ENCODE measurements around the gene VASP.
A peak's percentile ranks its signal among the peaks of the same experiment; 100 is the strongest.

The VASP gene

DNA sequence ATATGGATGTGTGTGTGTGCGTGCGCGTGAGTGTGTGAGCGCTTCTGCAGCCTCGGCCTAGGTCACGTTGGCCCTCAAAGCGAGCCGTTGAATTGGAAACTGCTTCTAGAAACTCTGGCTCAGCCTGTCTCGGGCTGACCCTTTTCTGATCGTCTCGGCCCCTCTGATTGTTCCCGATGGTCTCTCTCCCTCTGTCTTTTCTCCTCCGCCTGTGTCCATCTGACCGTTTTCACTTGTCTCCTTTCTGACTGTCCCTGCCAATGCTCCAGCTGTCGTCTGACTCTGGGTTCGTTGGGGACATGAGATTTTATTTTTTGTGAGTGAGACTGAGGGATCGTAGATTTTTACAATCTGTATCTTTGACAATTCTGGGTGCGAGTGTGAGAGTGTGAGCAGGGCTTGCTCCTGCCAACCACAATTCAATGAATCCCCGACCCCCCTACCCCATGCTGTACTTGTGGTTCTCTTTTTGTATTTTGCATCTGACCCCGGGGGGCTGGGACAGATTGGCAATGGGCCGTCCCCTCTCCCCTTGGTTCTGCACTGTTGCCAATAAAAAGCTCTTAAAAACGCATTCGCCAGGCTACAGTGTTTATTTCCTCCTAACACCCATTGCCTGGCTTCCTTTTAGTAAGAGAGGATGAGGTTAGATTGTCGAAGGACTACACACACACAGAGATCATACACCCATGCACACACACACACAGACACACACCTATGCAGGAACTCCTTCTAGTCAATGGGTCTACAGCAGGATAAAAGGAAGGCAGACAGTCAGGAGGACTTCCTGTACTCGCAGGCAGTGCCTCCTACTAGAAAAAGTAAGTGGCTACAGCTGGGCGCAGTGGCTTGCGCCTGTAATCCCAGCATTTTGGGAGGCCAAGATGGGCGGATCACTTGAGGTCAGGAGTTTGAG is 32.4 kb upstream of the VASP start:
- no peak for DNase-seq

DNA sequence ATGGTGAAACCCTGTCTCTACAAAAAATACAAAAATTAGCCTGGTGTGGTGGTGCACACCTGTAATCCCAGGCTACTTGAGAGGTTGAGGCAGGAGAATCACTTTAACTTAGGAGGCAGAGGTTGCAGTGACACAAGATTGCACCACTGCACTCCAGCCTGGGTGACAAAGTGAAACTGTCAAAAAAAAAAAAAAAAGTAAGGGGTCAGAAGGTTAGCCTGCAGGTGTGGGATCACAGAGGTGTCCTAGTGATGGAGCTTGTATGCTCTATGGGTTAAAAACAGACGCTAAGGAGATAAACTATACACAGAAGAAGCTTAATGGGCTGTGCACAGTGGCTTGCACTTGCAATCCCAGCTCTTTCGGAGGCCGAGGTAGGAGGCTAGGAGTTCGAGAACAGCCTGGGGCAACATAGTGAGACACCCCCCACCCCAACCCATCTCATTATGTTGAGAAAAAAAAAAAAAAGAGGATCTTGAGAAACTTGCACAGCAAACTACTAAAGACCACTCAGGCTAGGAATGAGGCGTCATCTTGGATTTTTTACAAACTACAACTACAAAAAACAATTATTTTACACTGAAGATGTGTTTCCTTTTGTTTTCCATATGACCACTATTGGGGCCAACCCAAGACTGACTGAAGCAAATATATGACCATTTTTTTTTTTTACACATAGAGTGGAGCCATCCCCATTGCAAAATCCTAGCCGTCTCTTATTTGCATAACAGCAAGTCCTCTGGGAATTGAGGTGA is 31.6 kb upstream of the VASP start:
- no peak for DNase-seq

GRCh38 chr19:45476304-45476703 is 31.0 kb upstream of the VASP start:
- DNase-seq: no peak

DNA sequence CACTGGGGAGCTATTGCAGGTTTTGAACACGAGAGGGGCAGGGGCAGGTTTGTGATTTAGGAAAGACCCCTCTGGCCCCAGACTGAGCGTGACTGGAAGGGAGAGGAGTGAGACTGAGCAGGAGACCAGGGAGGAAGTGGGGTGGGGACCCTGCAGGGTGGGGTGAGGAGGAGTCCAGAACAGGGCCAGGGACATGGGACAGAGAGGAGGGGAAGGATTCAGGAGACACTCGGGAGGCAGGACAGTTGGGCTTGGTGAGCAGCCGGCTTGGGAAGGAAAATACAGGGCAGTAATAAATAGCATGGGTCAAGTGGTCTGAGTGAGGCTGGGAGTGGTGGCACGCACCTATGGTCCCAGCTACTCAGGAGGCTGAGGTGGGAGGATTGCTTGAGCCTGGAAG is 30.1 kb upstream of the VASP start:
- DNase-seq: no peak

GRCh38 chr19:45477713-45478453 is 29.4 kb upstream of the VASP start:
- no peak for DNase-seq

DNA sequence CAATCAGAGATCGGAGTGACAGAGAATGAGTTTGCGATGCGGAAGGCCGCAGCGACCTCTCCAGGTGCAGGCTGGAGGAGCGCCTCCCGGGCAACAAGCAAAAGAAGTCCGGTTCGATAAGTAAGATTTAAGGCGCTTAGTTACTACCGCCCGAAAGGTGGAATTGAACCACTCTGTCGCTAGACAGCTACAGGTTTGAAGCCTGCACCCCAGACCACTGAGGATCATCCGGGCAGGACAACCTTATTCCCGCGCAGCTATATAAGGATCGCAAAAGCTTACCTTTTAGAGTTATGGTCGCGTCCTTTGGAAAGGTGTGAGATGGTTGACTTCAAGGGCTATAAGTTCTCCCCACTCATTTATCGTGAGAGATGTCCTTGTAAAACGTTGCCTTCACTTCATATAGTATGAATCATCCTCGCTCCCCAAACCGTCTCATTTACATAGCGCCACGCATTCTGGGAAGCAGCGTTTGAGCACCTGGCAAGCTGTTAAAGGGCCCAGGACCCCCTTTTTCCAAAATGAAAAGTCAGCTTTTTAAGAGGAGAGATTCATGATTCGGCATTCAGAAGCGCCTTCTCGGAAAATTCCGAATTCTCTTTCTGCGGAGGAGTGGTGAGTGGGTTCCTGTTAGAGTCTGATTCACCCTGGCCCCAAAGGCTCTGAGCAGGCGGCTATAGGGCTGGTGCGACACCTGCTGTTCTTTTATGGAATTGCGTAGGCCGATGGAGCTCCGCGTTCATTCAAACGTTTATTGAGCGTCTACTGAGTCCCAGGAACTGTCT is 28.6 kb upstream of the VASP start:
- peak; percentile 92 for DNase-seq

DNA sequence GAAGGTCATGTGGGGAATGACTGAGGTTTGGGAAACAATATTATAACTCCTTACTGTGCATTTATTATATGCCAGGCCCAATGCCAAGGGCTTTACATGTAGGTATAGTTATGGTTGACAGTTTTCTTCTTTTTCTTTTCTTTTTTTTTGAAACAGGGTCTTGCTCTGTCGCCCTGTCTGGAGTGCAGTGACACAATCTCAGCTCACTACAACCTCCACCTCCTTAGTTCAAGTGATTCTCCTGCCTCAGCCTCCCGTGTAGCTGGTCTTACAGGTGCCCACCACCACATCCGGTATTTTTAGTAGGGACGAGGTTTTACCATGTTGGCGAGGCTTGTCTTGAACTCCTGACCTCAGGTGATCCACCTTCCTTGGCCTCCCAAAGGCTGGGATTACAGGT is 24.2 kb upstream of the VASP start:
- no peak for DNase-seq

DNA sequence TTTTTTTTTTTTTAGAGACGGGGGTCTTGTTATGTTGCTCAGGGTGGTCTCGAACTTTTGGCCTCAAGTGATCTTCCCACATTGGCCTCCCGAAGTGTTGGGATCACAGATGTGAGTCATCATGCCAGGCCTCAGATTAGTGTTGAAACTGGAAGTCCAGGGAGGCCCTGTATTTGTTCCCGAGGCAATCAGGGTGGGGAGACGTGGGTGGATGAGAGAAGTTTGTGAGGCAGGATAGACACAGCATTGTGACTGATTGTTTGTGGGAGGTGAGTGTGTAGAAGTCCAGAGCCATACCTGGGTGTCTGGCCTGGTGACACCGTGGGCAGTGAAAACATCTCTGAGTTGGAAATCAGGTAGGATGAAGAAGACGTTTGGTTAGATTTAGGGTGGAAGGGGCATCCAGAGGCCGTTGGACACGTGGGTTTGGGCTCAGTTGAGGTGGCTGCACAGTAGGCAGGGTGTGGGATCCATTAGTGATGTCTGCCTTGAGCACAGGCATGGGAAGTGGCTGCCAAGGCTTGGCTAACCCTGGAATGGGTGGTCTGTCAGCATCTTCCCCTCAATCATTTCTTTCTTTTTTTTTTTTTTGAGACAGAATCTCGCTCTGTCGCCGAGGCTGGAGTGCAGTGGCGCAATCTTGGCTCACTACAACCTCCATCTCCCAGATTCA is 22.9 kb upstream of the VASP start:
- DNase-seq: peak; percentile 43

GRCh38 chr19:45485305-45486077 is 21.8 kb upstream of the VASP start:
- peak; percentile 94 for DNase-seq

DNA sequence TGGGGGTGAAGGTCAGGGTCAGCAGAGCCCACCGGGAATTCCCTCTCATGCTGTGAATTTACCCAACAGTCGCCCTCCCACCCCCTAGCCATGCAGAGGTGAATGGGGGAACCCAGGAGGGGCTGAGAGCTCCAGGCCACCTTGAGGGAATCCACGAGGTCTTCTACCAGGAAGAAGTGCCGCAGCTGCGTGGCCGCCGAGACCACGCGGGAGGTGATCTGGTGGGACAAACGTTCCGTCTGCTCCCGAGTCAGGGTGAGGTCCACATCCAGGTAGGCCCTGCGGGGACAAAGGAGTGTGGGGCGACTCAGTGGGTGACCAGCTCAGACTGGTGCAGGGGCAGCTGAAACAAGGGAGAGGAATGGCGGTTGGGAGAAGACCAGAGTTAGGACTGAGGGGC is 18.6 kb upstream of the VASP start:
- no peak for DNase-seq

GRCh38 chr19:45489216-45489855 is 17.9 kb upstream of the VASP start:
- no peak for DNase-seq

DNA sequence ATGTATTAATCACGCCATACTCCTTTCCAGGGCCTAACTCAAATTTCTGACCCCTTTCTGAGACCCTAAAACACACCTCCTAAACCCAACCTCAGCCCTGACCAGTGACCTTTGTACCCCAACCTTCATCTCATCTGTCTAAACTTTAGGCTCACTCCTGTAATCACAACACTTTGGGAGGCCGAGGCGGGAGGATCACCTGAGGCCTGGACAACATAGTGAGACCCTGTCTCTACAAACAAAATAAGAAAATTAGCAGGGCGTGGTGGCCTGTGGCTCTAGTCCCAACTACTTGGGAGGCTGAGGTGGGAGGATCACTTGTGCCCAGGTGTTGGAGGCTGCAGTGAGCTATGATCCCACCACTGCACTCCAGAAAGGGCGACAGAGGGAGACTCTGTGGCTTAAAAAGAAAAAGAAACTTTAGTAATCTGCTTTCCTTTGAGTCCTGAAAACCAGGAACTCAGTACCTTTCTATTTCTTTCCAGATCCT is 15.1 kb upstream of the VASP start:
- no peak for DNase-seq

- peak; percentile 81 for DNase-seq
Observed at GRCh38 chr19:45492627-45493470, 14.4 kb upstream of the VASP start.

GRCh38 chr19:45494261-45494916 is 12.9 kb upstream of the VASP start:
- DNase-seq: no peak

GRCh38 chr19:45495178-45495577 is 12.1 kb upstream of the VASP start:
- no peak for DNase-seq

DNA sequence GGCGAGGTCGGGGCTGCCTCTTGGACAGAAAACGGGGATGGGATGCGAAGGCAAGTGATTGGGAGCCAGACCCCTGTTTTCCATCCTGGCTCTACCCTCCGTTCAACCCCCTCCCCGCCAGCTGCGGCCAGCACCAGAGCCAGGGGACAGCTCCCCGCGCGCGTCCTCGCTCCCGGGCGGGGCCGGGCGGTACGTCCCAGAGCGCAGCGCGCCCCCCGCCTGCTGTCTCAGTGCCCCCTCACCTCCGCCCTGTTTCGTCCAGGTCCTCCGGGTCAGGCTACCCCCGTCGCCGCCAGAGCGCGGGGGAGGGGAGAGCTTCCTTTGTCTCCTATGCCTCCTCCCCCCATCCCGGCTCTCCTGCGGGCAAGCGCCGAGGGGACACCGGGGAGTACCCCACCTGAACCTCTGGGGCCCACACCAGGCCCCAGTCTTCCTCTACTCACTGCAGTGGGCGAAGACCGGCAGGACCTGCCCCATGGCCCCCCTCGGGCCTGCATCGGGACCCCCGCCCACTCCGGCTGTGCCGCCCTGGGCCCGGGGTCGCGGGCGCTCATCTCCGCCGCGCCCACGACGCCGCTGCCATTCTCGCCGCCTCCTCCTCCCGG is 10.8 kb upstream of the VASP start:
- DNase-seq: peak; percentile 10

- DNase-seq: no peak
Observed at GRCh38 chr19:45497791-45498190, 9.5 kb upstream of the VASP start.

- DNase-seq: peak; percentile 45
Observed at GRCh38 chr19:45498411-45499195, 8.7 kb upstream of the VASP start, which contains the start of gene PPM1N. TSS of gene PPM1N (plus strand) at chr19:45498443. CDS start at chr19:45498473, 30 bp downstream.
